ENCODE results near the gene LPGAT1.
"Not testable (repeated sequence)": the region's sequence is repeated elsewhere in the genome, so short reads cannot be mapped to it uniquely, and the experiment has no call there.

LPGAT1 gene, protein sequence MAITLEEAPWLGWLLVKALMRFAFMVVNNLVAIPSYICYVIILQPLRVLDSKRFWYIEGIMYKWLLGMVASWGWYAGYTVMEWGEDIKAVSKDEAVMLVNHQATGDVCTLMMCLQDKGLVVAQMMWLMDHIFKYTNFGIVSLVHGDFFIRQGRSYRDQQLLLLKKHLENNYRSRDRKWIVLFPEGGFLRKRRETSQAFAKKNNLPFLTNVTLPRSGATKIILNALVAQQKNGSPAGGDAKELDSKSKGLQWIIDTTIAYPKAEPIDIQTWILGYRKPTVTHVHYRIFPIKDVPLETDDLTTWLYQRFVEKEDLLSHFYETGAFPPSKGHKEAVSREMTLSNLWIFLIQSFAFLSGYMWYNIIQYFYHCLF

GRCh38 chr1:211830328-211831142 lies at the start of gene LPGAT1:
Gene LPGAT1 (minus strand): TSS chr1:211830763. CDS start chr1:211829296, 1,467 bp downstream.
- Histone ChIP-seq H3K27ac (peak within 1 kb of the TSS; percentile 95), H3K9me3 (no peaks in the 10 kb centered on the region), H3K4me2 (peak within 1 kb of the TSS; percentile 90)

GRCh38 chr1:211879475-211879874 lies 48.9 kb upstream of the LPGAT1 start:
- H3K27me3 ChIP-seq = no peaks in the 10 kb centered on the region
- H3K4me1 ChIP-seq = no peaks in the 10 kb centered on the region
- no peak overlapping the region for H3K4me3 ChIP-seq
- no peaks in the 10 kb centered on the region for H4K20me1 ChIP-seq
- no peaks in the 10 kb centered on the region; the same call in 1 of the 2 replicates for H3K9me3 ChIP-seq
- no peak for TF ChIP-seq Cebpa-rat (IDR thresholded peaks at IDR 0.05)
- no peak overlapping the region for H3K9ac ChIP-seq
- H3K36me3 ChIP-seq = no peaks in the 10 kb centered on the region
- no peak overlapping the region for H3K27ac ChIP-seq
- H3K4me2 ChIP-seq = no peak overlapping the region

More at GRCh38 chr1:211830328-211831142, at the start of gene LPGAT1:
- peak within 1 kb of the TSS; percentile 93 for H3K4me3 ChIP-seq
- peaks cover 27% of the 10 kb centered on the region for H3K4me1 ChIP-seq
- no peaks in the 10 kb centered on the region for H3K27me3 ChIP-seq
- peaks cover 4% of the 10 kb centered on the region; the same call in 1 of the 2 replicates for H3K36me3 ChIP-seq
- TF ChIP-seq Cebpa-rat (IDR thresholded peaks at IDR 0.05) = no peak
- peak within 1 kb of the TSS; percentile 91 for H3K9ac ChIP-seq
- H4K20me1 ChIP-seq = peaks cover 27% of the 10 kb centered on the region; the same call in 1 of the 2 replicates

DNA sequence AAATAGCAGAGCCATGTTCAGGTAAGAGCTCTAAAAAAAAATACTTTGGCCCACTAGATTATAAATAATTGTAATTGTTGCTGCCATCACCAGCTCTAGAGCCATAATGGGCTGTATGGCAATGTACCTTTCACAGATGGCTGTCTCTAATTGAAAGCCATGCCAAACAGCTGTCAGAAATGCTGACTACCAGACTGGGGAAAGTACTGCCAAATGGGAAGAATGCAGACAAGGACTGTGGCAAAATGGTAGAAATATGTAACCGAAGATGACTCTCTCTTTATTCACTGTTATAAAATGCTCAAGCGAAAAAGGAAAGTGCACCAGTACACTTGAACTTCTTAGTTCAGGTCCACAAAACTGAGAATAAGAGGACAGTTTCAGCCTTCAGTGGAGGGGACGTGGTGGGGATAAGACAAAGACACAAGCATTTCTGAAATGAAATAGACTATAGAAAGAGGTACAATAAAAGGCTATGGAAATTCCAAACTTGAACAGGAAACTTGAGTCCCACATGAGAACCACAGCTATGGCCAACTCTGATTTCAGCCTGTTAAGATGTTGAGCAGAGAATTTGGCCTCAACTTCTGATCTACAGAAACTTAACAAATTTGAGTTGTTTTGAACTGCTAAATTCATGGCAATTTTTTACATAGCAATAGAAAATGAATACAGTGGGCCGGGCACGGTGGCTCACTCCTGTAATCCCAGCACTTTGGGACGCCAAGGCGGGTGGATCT lies 46.5 kb upstream of the LPGAT1 start:
- Histone ChIP-seq H3K27ac (no peak overlapping the region), H3K9ac (no peak overlapping the region), H3K4me2 (no peak overlapping the region), H3K36me3 (no peaks in the 10 kb centered on the region), H3K4me1 (no peaks in the 10 kb centered on the region), H4K20me1 (no peaks in the 10 kb centered on the region), H3K27me3 (no peaks in the 10 kb centered on the region), H3K4me3 (no peak overlapping the region), H3K9me3 (no peaks in the 10 kb centered on the region; the same call in 1 of the 2 replicates)
- no peak for TF ChIP-seq Cebpa-rat (IDR thresholded peaks at IDR 0.05)

- H3K36me3 ChIP-seq = no peaks in the 10 kb centered on the region
- H3K4me1 ChIP-seq = no peaks in the 10 kb centered on the region
- no peak for TF ChIP-seq Cebpa-rat (IDR thresholded peaks at IDR 0.05)
- no peaks in the 10 kb centered on the region for H3K9me3 ChIP-seq
- no peaks in the 10 kb centered on the region for H3K27me3 ChIP-seq
- no peak overlapping the region for H3K27ac ChIP-seq
- H3K4me3 ChIP-seq = no peak overlapping the region
- no peak overlapping the region for H3K4me2 ChIP-seq
- H3K9ac ChIP-seq = no peak overlapping the region
- no peaks in the 10 kb centered on the region for H4K20me1 ChIP-seq
Measured at GRCh38 chr1:211875541-211875940, 45.0 kb upstream of the LPGAT1 start.

DNA sequence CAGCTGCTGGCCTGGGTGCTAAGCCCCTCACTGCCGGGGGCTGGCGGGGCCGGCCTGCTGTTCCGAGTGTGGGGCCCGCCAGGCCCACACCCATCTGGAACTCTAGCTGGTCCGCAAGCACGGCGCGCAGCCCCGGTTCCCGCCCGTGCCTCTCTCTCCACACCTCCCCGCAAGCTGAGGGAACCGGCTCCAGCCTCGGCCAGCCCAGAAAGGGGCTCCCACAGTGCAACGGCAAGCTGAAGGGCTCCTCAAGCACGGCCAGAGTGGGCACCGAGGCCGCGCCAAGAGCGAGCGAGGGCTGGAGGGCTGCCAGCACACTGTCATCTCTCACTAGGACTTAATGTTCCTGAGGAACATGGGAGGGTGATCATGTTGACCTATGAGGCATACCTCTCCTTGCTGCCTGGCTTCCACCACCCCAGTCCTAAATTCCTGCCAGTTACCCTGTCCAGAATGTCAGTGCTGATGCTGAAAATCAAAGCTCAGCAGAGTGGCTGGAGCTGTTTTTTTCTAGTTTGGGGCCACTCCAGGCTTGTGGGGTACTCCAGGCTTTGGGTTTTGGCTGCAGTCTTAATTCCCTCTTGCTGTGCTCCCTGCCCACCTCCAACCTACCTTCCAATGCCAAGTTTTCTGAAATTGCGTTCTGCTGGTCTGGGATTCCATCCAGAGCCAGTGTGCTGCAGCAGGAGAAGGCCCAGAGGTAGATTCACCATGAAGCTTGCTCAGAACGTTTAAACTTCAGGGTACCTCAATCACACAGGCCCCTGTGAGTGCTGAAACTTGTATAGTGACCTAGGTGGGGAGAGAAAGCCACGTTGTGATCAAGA lies 44.2 kb upstream of the LPGAT1 start:
- H3K9me3 ChIP-seq = no peaks in the 10 kb centered on the region
- no peak overlapping the region for H3K4me2 ChIP-seq
- no peaks in the 10 kb centered on the region for H3K4me1 ChIP-seq
- no peaks in the 10 kb centered on the region for H3K36me3 ChIP-seq
- H3K27ac ChIP-seq = no peak overlapping the region
- H3K9ac ChIP-seq = no peak overlapping the region
- no peak overlapping the region for H3K4me3 ChIP-seq
- TF ChIP-seq Cebpa-rat (IDR thresholded peaks at IDR 0.05) = no peak
- H3K27me3 ChIP-seq = no peaks in the 10 kb centered on the region
- no peaks in the 10 kb centered on the region for H4K20me1 ChIP-seq

DNA sequence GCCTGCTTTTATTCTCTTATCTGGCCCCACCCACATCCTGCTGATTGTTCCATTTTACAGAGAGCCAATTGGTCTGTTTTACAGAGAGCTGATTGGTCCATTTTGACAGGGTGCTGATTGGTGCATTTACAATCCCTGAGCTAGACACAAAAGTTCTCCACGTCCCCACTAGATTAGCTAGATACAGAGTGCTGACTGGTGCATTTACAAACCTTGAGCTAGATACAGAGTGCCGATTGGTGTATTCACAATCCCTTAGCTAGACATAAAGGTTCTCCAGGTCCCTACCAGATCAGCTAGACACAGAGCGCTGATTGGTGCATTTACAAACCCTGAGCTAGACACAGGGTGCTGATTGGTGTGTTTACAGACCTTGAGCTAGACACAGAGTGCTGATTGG lies 43.2 kb upstream of the LPGAT1 start:
- H3K4me2 ChIP-seq, H3K27me3 ChIP-seq, H3K9me3 ChIP-seq, H3K9ac ChIP-seq, H3K27ac ChIP-seq, H3K36me3 ChIP-seq, H4K20me1 ChIP-seq, H3K4me1 ChIP-seq, H3K4me3 ChIP-seq: not testable (repeated sequence)

GRCh38 chr1:211870156-211870555 lies 39.6 kb upstream of the LPGAT1 start:
- H3K4me1 ChIP-seq = no peaks in the 10 kb centered on the region

DNA sequence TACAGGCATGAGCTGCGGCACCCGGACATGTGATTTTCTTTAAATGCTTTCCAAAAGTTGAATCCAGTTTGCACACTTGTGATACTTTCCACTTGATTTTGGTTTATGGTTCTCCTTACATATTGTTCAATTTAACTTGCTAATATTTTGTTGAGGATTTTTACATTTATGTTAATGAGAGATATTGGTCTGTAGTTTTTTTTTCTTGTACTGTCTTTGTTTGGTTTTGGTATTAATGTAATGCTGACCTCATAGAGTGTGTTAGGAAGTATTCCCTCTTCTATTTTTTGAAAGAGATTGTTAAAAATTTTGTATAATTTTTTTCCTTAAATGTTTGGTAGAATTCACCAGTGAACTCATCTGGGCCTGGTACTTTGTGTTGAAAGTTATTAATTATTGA lies 34.6 kb upstream of the LPGAT1 start:
- H3K9me3 ChIP-seq = 0 out of 2 replicates have a peak, but pooled peaks cover 11% of the 10 kb centered on the region
- no peaks in the 10 kb centered on the region for H3K36me3 ChIP-seq
- H3K27me3 ChIP-seq = no peaks in the 10 kb centered on the region
- no peak overlapping the region for H3K4me3 ChIP-seq
- TF ChIP-seq Cebpa-rat (IDR thresholded peaks at IDR 0.05) = no peak
- H3K4me2 ChIP-seq = no peak overlapping the region
- H3K9ac ChIP-seq = no peak overlapping the region
- H3K4me1 ChIP-seq = no peaks in the 10 kb centered on the region
- no peaks in the 10 kb centered on the region for H4K20me1 ChIP-seq
- H3K27ac ChIP-seq = no peak overlapping the region

More at GRCh38 chr1:211870156-211870555, 39.6 kb upstream of the LPGAT1 start:
- Histone ChIP-seq H3K27ac (no peak overlapping the region), H3K9me3 (0 out of 2 replicates have a peak, but pooled peaks cover 4% of the 10 kb centered on the region), H3K9ac (no peak overlapping the region), H4K20me1 (no peaks in the 10 kb centered on the region), H3K4me2 (no peak overlapping the region), H3K27me3 (no peaks in the 10 kb centered on the region), H3K36me3 (no peaks in the 10 kb centered on the region), H3K4me3 (no peak overlapping the region)
- no peak for TF ChIP-seq Cebpa-rat (IDR thresholded peaks at IDR 0.05)

DNA sequence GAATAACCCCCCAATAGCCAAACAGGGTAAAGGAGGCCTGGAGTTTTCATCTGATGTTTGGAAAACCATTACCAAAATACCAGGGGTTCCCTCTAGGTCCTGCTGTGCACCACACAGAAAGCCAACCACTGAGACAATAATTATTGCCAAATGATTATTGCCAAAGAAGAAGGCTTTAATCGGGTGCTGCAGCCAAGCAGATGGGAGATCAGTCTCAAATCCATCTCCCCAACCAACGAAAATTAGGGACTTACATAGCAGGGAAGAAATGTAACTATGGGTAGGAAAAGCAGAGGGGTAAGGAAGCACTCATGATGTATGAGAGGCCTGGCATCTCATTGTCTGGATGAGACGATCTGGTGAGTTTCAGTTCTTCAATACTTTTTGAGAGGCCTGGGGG lies 28.8 kb upstream of the LPGAT1 start:
- H3K9me3 ChIP-seq = peaks cover 27% of the 10 kb centered on the region
- H3K36me3 ChIP-seq = no peaks in the 10 kb centered on the region
- H3K4me3 ChIP-seq = no peak overlapping the region
- H3K4me2 ChIP-seq = no peak overlapping the region
- no peaks in the 10 kb centered on the region for H3K4me1 ChIP-seq
- H3K27ac ChIP-seq = no peak overlapping the region
- no peak overlapping the region for H3K9ac ChIP-seq
- H4K20me1 ChIP-seq = no peaks in the 10 kb centered on the region
- no peaks in the 10 kb centered on the region for H3K27me3 ChIP-seq
- no peak for TF ChIP-seq Cebpa-rat (IDR thresholded peaks at IDR 0.05)
